HEK293 (cell line): Measurements from ENCODE around the gene CENPX.

Source experiments
- CTCF ChIA-PET: fragments of 350-600 bp; formaldehyde crosslinking; extraction: SDS; loops from one replicate; lab custom pipeline; 2021; ENCODE audit warnings: antibody characterized with exemption; lab: Yijun Ruan, JAX
- POLR2A ChIA-PET: fragments of 300-600 bp; formaldehyde crosslinking; extraction: SDS; loops from one replicate; lab custom pipeline; 2020; ENCODE audit warnings: antibody characterized with exemption, inconsistent platforms; lab: Yijun Ruan, JAX
- H3K27ac ChIP-seq: fragments of 200-500 bp; sonication (Bioruptor generic); 2 replicates; pipeline ENCODE4 v1.5.1; 2014; ENCODE audit warnings: low read depth, low read length, control low read depth, inconsistent platforms; ENCODE audit errors: extremely low read depth
- H3K36me3 ChIP-seq, 2 experiments: fragments of 200-500 bp in 1 of 2; sonication (Bioruptor generic) in 1 of 2; 1 replicate in 1 of 2; 2 replicates in 1 of 2; pipeline ENCODE4 v1.5.1; 2014 to 2017; ENCODE audit warnings: inconsistent platforms in 2 of 2, low read length in 2 of 2; ENCODE audit not compliant: control insufficient read depth in 2 of 2, insufficient read depth in 1 of 2
- H3K4me1 ChIP-seq: fragments of 200-500 bp; sonication (Bioruptor generic); 2 replicates; pipeline ENCODE4 v1.5.1; 2014; ENCODE audit warnings: mild to moderate bottlenecking, low read length, inconsistent platforms; ENCODE audit not compliant: control insufficient read depth, insufficient read depth
- H3K4me3 ChIP-seq: 2 replicates; pipeline ENCODE4 v1.5.1; 2011; ENCODE audit warnings: low read depth, mild to moderate bottlenecking, control low read depth, low read length, moderate library complexity
- H3K9me3 ChIP-seq: fragments of 200-500 bp; sonication (Bioruptor generic); 2 replicates; pipeline ENCODE4 v1.5.1; 2014; ENCODE audit warnings: low read depth, low read length, inconsistent platforms; ENCODE audit not compliant: control insufficient read depth, insufficient read depth
- ATF2 ChIP-seq: fragments of 450-650 bp; formaldehyde crosslinking; IDR thresholded peaks from 2 replicates; pipeline ENCODE4 v1.5.1; 2016; ENCODE audit warnings: missing biosample characterization, missing genetic modification characterization, low read depth
- ELK4 ChIP-seq: IDR thresholded peaks from 2 replicates; pipeline ENCODE4 v1.6.1; 2011; ENCODE audit warnings: mild to moderate bottlenecking, low read depth, low read length, borderline replicate concordance
- GLI2 ChIP-seq: fragments of 450-650 bp; formaldehyde crosslinking; IDR thresholded peaks from 2 replicates; pipeline ENCODE4; 2017; ENCODE audit warnings: missing biosample characterization, missing genetic modification characterization, low read depth, borderline replicate concordance
- GLI4 ChIP-seq: fragments of 450-650 bp; formaldehyde crosslinking; IDR thresholded peaks from 2 replicates; pipeline ENCODE4 v1.5.1; 2016; ENCODE audit warnings: missing biosample characterization, missing genetic modification characterization
- HOXC10 ChIP-seq: sonication (generic); formaldehyde crosslinking; IDR thresholded peaks from 2 replicates; pipeline ENCODE4 v1.8.1; 2023; ENCODE audit warnings: mild to moderate bottlenecking, missing genetic modification reagents
- PRDM4 ChIP-seq: fragments of 450-650 bp; formaldehyde crosslinking; IDR thresholded peaks from 2 replicates; pipeline ENCODE4 v1.5.1; 2017; ENCODE audit warnings: missing biosample characterization, missing genetic modification characterization
- PRDM6 ChIP-seq: fragments of 450-650 bp; formaldehyde crosslinking; IDR thresholded peaks from 2 replicates; pipeline ENCODE4 v1.5.1; 2017; ENCODE audit warnings: missing biosample characterization, missing genetic modification characterization
- YY1 ChIP-seq: fragments of 450-650 bp; formaldehyde crosslinking; IDR thresholded peaks from 2 replicates; pipeline ENCODE4 v1.5.1; 2018; ENCODE audit warnings: missing biosample characterization, missing genetic modification characterization
- ZBTB7A ChIP-seq: fragments of 450-650 bp; formaldehyde crosslinking; IDR thresholded peaks from 2 replicates; pipeline ENCODE4 v1.5.1; 2016; ENCODE audit warnings: low read depth, missing biosample characterization, missing genetic modification characterization
- ZBTB8A ChIP-seq: fragments of 450-650 bp; formaldehyde crosslinking; IDR thresholded peaks from 2 replicates; pipeline ENCODE4 v1.5.1; 2016; ENCODE audit warnings: missing biosample characterization, missing genetic modification characterization
- ZNF10 ChIP-seq: fragments of 450-650 bp; formaldehyde crosslinking; IDR thresholded peaks from 2 replicates; pipeline ENCODE4 v1.5.1; 2017; ENCODE audit warnings: missing biosample characterization, missing genetic modification characterization
- ZNF138 ChIP-seq: fragments of 450-650 bp; formaldehyde crosslinking; IDR thresholded peaks from 2 replicates; pipeline ENCODE4 v1.5.1; 2016; ENCODE audit warnings: missing biosample characterization, missing genetic modification characterization, borderline replicate concordance
- ZNF148 ChIP-seq: fragments of 450-650 bp; formaldehyde crosslinking; IDR thresholded peaks from 2 replicates; pipeline ENCODE4 v1.5.0; 2017; ENCODE audit warnings: missing biosample characterization, missing genetic modification characterization, borderline replicate concordance
- ZNF169 ChIP-seq: fragments of 450-650 bp; formaldehyde crosslinking; IDR thresholded peaks from 2 replicates; pipeline ENCODE4 v1.5.1; 2016; ENCODE audit warnings: missing biosample characterization, missing genetic modification characterization
- ZNF248 ChIP-seq: fragments of 450-650 bp; formaldehyde crosslinking; IDR thresholded peaks from 2 replicates; pipeline ENCODE4 v1.5.1; 2017; ENCODE audit warnings: missing biosample characterization, missing genetic modification characterization
- ZNF266 ChIP-seq: fragments of 450-650 bp; formaldehyde crosslinking; IDR thresholded peaks from 2 replicates; pipeline ENCODE4 v1.5.1; 2016; ENCODE audit warnings: missing biosample characterization, missing genetic modification characterization, low read depth
- ZNF354C ChIP-seq: fragments of 450-650 bp; formaldehyde crosslinking; IDR thresholded peaks from 2 replicates; pipeline ENCODE4 v1.5.1; 2016; ENCODE audit warnings: missing biosample characterization, missing genetic modification characterization, low read depth, borderline replicate concordance
- ZNF610 ChIP-seq: fragments of 450-650 bp; formaldehyde crosslinking; IDR thresholded peaks from 2 replicates; pipeline ENCODE4 v1.5.1; 2016; ENCODE audit warnings: missing biosample characterization, missing genetic modification characterization, borderline replicate concordance
- ZNF639 ChIP-seq: fragments of 450-650 bp; formaldehyde crosslinking; IDR thresholded peaks from 2 replicates; pipeline ENCODE4 v1.5.1; 2016; ENCODE audit warnings: missing biosample characterization, missing genetic modification characterization
- ZNF660 ChIP-seq: fragments of 450-650 bp; IDR thresholded peaks from 2 replicates; pipeline ENCODE4 v1.5.1; 2018; ENCODE audit warnings: missing biosample characterization, mild to moderate bottlenecking, missing genetic modification characterization
- ZNF76 ChIP-seq: fragments of 450-650 bp; formaldehyde crosslinking; IDR thresholded peaks from 2 replicates; pipeline ENCODE4; 2016; ENCODE audit warnings: low read depth, missing biosample characterization, missing genetic modification characterization, borderline replicate concordance
- ZNF768 ChIP-seq: fragments of 450-650 bp; formaldehyde crosslinking; IDR thresholded peaks from 2 replicates; pipeline ENCODE4 v1.5.1; 2018; ENCODE audit warnings: missing biosample characterization, mild to moderate bottlenecking, missing genetic modification characterization
- ZSCAN30 ChIP-seq: fragments of 450-650 bp; IDR thresholded peaks from 2 replicates; pipeline ENCODE4 v1.5.1; 2018; ENCODE audit warnings: missing biosample characterization, mild to moderate bottlenecking, missing genetic modification characterization, moderate library complexity

CENPX gene

GRCh38 chr17:82029990-82030469 lies 7.4 kb upstream of the CENPX start:
- Histone ChIP-seq H3K9me3 (no peaks in the 10 kb centered on the region), H3K27ac (peak overlapping the region; percentile 93), H3K4me3 (no peak overlapping the region), H3K36me3 (peaks cover 0 to 68% of the 10 kb centered on the region in 2 experiments; a peak in 2 of 3 replicates), H3K4me1 (no peaks in the 10 kb centered on the region)
- ChIA-PET CTCF (interaction anchor here (0.6 to 3.6 kb wide), 32 partner anchors 8 to 321 kb away, joined by 3 to 35 read pairs (median 4); partner anchors contain the start of genes CENPX, DCXR, LRRC45 and MAFG), POLR2A (interaction anchor here (0.5 to 6.0 kb wide), 17 partner anchors 8 to 317 kb away, joined by 3 to 56 read pairs (median 6); partner anchors contain the start of genes CENPX, DCXR, GPS1 and LRRC45)
- TF ChIP-seq ZNF10 (tag by site-specific recombination) (0 out of 2 replicates have a peak, but pooled peaks have one; percentile 9), PRDM6 (no peak), ZNF76 (tag by site-specific recombination) (peak; percentile 36; the same call in 1 of the 2 replicates), ZNF169 (tag by site-specific recombination) (no peak)

GRCh38 chr17:82029391-82029790 lies 6.7 kb upstream of the CENPX start:
- ChIA-PET POLR2A (interaction anchor here (0.5 to 6.0 kb wide), 9 partner anchors 8 to 163 kb away, joined by 3 to 56 read pairs (median 13); partner anchors contain the start of genes CENPX, DCXR, GPS1 and LRRC45), CTCF (interaction anchor here (0.6 to 3.6 kb wide), 17 partner anchors 9 to 345 kb away, joined by 3 to 35 read pairs (median 5); partner anchors contain the start of genes CENPX, DCXR and LRRC45)
- no peak overlapping the region for H3K4me3 ChIP-seq
- H3K36me3 ChIP-seq = peaks cover 0 to 69% of the 10 kb centered on the region in 2 experiments; a peak in 2 of 3 replicates
- H3K4me1 ChIP-seq = peaks cover 3% of the 10 kb centered on the region
- H3K27ac ChIP-seq = peak overlapping the region; percentile 93; the same call in 1 of the 2 replicates
- no peaks in the 10 kb centered on the region for H3K9me3 ChIP-seq
- TF ChIP-seq ZNF660 (tag by site-specific recombination) (no peak), ZNF768 (no peak), ZSCAN30 (tag by site-specific recombination) (no peak), ZNF354C (tag by site-specific recombination) (no peak), ZNF266 (tag by site-specific recombination) (no peak), HOXC10 (CRISPR knock-in tag) (no peak), ZNF148 (tag by site-specific recombination) (no peak), GLI2 (tag by site-specific recombination) (no peak), ZNF138 (tag by site-specific recombination) (no peak), ZBTB7A (tag by site-specific recombination) (no peak), ZNF248 (no peak), ZNF610 (tag by site-specific recombination) (no peak), GLI4 (no peak), ZBTB8A (tag by site-specific recombination) (no peak), PRDM4 (tag by site-specific recombination) (no peak), ATF2 (tag by site-specific recombination) (no peak), YY1 (tag by site-specific recombination) (no peak), ZNF639 (tag by site-specific recombination) (no peak), ELK4 (no peak)
